Measurements from ENCODE around the gene DDX39A.
"Not testable (repeated sequence)": the region's sequence is repeated elsewhere in the genome, so short reads cannot be mapped to it uniquely, and the experiment has no call there.

DDX39A gene

DNA sequence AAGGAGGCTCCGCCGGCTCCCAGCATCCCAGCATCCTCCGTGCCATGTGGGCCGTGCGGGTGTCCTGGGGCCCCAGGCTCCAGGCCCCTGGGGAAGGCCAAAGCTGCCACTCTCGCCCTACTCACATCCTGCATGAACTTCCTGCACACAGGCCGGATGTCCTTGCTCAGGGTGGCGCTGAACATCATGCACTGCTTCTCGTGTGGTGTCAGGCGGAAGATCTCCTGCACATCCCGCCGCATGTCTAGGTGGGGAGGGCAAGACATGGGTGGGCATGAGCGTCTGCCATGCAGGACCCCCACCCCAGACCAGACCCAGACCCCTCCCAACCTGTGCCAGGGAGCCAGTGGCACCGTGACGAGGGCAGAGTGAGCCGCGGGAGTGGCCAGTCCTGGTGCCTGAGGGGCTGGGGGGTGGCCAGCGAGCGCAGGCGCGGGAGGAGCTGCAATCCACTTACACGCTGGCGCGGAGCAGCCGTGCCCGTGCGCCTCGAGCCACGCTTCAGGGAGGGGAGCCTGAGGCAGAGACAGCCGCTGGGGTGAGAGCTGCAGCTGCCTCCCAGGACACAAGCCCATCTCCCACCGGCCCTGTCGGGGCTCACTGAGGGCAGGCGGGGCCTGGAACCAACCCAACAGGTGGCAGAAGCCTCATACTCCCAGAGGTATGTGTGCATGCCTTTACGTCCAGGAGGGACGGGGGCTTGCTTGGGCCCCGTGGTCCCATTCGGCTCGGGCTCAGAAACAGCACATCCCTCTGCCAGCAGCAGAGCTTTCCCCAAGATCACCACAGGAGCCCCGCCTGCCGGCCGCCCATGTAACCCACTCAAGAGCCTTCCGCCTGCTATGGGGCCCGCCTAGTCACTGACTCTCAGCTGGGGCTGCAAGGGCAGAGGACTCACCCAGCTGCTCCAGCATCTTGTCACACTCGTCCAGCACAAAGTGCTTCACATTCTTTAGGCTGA is 8.8 kb downstream of the DDX39A start:
- intact Hi-C loops (cut with DNase I) = no loop called here
- no peak for DNase-seq

DNA sequence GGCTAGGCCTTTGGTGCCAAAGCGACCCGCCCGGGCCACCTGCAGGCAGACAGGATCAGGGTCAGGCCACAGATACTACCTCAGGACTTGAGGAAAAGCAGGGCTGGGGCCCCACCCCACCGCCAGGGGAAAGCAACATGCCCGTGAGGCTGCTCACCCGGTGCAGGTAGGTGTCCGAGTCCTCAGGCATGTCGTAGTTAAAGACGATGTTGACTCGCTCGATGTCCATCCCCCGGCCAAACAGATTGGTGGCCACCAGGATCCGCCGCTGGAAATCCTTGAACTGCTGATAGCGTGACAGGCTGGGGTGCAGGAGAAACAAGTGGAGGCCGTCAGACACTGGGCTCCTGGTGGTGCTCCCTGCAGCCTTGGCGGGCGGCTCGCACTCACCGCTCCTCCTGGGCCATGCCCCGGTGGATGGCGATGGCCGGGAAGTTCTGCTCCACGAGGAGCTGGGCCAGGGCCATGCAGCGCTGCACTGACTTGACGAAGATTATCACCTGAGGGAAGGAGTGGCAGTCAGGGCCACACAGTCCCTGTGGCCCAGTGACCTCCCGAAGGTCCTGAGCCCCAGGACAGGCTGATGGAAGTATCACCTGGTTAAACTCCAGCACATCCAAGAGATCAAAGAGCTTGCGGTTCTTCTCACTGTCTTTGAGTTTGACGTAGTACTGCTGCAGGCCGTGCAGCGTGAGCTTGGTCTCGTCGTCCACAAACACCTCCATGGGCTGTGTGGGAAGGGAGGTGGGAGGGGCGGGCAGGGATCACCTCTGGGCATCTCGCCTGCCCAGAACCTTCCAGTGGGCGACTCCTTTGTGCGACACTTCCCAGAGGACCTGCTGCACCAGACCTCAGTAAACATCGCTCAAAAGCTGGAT is 9.8 kb downstream of the DDX39A start:
- DNase-seq = no peak
- intact Hi-C loops (cut with DNase I) = loop anchor here (5.0 kb wide), 1 partner anchor 272 kb away; the partner anchor contains the start of gene ASF1B

- no peak for DNase-seq
- intact Hi-C loops (cut with DNase I) = loop anchor here (5.0 kb wide), 1 partner anchor 271 kb away; the partner anchor contains the start of gene ASF1B
Observed at GRCh38 chr19:14408491-14409145, 10.5 kb downstream of the DDX39A start.

DNA sequence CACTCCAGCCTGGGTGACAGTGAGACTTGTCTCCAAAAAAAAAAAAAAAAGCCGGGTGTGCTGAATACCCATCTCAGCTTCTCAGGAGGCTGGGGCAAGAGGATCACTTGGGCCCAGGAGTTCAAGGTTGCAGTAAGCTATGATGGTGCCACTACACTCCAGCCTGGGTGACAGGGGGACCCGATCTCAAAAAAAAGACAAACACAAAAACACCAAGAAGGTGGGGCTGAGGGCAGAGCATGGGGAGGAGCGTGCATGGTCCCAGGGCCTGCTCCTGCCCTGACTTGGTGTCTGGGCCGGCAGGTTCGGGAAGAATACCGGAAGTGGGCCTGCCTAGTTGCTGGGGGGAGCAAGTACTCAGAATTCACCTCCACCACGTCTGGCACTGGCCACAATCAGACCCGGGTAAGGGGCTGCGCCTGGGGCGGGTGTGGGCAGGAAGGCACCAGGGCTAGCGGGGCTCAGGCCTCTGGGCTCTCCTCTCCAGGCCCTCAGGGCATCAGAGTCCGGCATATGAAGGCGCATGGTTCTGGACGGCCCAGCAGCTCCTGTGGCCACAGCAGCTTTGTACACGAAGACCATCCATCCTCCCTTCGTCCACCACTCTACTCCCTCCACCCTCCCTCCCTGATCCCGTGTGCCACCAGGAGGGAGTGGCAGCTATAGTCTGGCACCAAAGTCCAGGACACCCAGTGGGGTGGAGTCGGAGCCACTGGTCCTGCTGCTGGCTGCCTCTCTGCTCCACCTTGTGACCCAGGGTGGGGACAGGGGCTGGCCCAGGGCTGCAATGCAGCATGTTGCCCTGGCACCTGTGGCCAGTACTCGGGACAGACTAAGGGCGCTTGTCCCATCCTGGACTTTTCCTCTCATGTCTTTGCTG is 11.3 kb downstream of the DDX39A start:
- no peak for DNase-seq
- intact Hi-C loops (cut with DNase I) = loop anchor here (5.0 kb wide), 1 partner anchor 271 kb away; the partner anchor contains the start of gene ASF1B

DNA sequence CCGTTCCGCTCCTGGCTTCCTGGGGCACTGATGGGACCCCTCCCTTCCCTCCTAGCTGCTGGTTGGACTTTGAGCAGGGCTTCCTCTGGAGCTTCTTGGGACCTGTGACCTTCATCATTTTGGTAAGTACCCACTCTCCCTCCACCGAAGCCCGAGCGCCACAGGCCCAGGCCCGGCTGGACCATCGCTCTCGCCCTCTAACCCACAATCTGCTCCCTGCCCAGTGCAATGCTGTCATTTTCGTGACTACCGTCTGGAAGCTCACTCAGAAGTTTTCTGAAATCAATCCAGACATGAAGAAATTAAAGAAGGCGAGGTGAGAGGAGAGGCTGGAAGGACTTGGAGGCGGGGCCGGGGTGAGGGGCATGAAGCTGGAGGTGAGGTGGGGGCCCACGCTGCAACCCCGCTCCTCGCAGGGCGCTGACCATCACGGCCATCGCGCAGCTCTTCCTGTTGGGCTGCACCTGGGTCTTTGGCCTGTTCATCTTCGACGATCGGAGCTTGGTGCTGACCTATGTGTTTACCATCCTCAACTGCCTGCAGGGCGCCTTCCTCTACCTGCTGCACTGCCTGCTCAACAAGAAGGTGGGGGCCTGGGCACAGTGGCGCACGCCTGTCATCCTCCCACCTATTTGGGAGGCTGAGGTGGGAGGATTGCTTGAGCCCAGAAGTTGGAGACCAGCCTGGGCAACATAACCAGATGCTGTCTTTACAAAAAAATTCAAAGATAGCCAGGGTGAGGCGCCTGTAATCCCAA is 12.3 kb downstream of the DDX39A start:
- intact Hi-C loops (cut with DNase I) = loop anchor here (5.0 kb wide), 1 partner anchor 270 kb away; the partner anchor contains the start of gene ASF1B
- DNase-seq = no peak

DNA sequence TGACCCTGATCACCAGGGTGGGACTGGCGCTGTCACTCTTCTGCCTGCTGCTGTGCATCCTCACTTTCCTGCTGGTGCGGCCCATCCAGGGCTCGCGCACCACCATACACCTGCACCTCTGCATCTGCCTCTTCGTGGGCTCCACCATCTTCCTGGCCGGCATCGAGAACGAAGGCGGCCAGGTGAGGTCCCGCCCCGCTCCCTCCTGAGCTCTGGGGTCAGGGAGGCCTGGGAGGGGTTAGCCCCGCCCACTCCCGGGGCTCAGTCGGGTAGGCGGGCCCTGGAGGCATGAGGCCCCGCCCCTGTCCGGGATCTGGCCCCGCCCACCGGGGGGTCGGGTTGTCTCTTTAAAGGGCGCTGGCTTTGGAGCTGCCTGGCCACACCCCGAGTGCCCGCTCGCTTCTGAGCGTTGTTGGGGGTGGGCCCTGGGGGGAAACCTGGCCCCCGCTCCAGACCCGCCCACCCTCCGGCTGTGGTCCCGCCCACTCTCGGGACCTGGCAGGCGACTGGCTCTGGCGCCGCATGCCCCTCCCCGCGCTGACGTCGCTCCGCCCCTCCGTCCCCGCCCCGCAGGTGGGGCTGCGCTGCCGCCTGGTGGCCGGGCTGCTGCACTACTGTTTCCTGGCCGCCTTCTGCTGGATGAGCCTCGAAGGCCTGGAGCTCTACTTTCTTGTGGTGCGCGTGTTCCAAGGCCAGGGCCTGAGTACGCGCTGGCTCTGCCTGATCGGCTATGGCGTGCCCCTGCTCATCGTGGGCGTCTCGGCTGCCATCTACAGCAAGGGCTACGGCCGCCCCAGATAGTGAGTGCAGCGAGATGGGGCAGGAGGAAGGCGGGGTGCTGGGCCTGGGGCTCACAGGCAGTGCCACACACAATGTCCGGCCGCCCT is 13.1 kb downstream of the DDX39A start:
- intact Hi-C loops (cut with DNase I) = loop anchor here (5.0 kb wide), 1 partner anchor 269 kb away; the partner anchor contains the start of gene ASF1B
- DNase-seq = peak; percentile 75 to 96 (median 92)

- intact Hi-C loops (cut with DNase I) = loop anchor here (5.0 kb wide), 1 partner anchor 268 kb away; the partner anchor contains the start of gene ASF1B
- no peak for DNase-seq
Observed at GRCh38 chr19:14405380-14405757, 13.8 kb downstream of the DDX39A start.

DNA sequence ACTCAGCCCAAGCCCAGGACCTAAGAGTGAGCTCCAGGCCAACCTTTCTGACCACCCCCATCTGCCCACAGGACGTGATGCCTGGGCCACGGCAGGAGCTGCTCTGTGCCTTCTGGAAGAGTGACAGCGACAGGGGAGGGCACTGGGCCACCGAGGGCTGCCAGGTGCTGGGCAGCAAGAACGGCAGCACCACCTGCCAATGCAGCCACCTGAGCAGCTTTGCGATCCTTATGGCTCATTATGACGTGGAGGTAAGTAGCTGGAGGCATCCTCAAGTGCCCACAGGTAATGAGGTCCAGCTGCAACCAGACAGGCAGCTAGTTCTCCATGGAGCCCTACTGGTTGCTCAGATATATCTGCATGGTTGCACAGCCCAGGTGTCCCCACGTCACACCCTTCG is 14.8 kb downstream of the DDX39A start:
- intact Hi-C loops (cut with DNase I) = no loop called here
- no peak for DNase-seq

DNA sequence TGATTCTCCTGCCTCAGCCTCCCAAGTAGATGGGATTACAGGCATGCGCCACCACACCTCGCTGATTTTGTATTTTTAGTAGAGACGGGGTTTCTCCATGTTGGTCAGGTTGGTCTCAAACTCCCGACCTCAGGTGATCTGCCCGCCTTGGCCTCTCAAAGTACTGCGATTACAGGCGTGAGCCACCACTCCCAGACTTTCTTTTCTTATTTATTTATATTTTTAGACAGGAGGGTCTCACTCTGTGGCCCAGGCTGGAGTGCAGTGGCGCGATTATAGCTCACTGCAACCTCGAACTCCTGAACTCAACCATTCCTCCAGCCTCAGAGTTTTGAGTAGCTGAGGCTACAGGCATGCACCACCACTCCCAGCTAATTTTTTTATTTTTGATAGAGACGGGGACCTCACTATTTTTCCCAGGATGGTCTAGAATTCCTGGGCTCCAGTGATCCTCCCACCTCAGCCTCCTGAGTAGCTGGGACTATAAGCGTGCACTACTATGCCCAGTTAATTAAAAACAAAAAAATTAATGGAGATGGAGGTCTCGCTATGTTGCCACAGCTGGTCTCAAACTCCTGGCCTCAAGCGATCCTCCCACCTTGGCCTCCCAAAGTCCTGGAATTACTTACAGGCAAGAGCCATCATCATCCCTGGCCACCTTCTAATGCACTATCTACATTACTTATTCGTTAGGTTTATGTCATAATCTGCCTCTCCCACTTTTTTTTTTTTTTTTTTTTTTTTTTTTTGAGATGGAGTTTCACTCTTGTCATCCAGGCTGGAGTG is 15.8 kb downstream of the DDX39A start:
- intact Hi-C loops (cut with DNase I); DNase-seq: not testable (repeated sequence)

- intact Hi-C loops (cut with DNase I) = no loop called here
- no peak for DNase-seq
Observed at GRCh38 chr19:14402332-14403144, 16.6 kb downstream of the DDX39A start.

DNA sequence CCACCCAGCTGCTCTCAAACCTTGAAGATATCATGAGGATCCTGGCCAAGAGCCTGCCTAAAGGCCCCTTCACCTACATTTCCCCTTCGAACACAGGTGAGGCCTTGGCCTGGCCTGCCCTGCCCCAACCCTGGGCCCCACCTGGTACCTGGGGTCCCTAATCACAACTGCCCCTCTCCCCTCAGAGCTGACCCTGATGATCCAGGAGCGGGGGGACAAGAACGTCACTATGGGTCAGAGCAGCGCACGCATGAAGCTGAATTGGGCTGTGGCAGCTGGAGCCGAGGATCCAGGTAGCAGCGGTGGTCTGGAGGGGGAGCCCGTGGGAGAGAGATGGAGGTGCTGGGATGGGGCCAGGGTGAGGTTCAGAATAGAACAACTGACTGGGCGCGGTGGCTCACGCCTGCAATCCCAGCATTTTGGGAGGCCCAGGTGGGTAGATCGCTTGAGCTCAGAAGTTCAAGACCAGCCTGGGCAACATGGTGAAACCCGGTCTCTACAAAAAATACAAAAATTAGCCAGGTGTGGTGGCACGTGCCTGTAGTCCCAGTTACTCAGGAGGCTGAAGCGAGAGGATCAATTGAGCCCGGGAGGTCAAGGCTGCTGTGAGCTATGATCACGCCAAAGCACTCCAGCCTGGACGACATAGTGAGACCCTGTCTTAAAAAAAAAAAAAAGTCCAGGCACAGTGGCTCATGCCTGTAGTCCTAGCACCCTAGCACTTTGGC is 17.5 kb downstream of the DDX39A start:
- DNase-seq = no peak
- intact Hi-C loops (cut with DNase I) = no loop called here

GRCh38 chr19:14400951-14401431 is 18.1 kb downstream of the DDX39A start:
- intact Hi-C loops (cut with DNase I) = no loop called here
- DNase-seq = no peak

GRCh38 chr19:14397168-14397567 is 22.0 kb downstream of the DDX39A start:
- not testable (repeated sequence) for DNase-seq
- intact Hi-C loops (cut with DNase I) = loop anchor here (5.0 kb wide), 1 partner anchor 370 kb away; no protein-coding TSS in a partner anchor

- DNase-seq = not testable (repeated sequence)
- intact Hi-C loops (cut with DNase I) = loop anchor here (5.0 kb wide), 1 partner anchor 371 kb away; no protein-coding TSS in a partner anchor
Observed at GRCh38 chr19:14396730-14397129, 22.4 kb downstream of the DDX39A start.
